HEK293T (cell line): ENCODE data around the gene GYG2.
"Not testable (repeated sequence)": the region's sequence is repeated elsewhere in the genome, so short reads cannot be mapped to it uniquely, and the experiment has no call there.

Experiments
- CTCF ChIA-PET: fragments of 350-600 bp; formaldehyde crosslinking; extraction: SDS; loops from one replicate; lab custom pipeline; 2021; ENCODE audit warnings: antibody characterized with exemption, inconsistent platforms; lab: Yijun Ruan, JAX
- POLR2A ChIA-PET: fragments of 350-600 bp; formaldehyde crosslinking; extraction: SDS; loops from one replicate; lab custom pipeline; 2020; ENCODE audit warnings: antibody characterized with exemption, inconsistent platforms; lab: Yijun Ruan, JAX
- DNase-seq: peaks from one replicate; pipeline ENCODE4 v3.0.0; 2012; ENCODE audit warnings: mixed read lengths; ENCODE audit errors: extremely low spot score
- ARNT ChIP-seq: fragments of 450-650 bp; IDR thresholded peaks from 2 replicates; pipeline ENCODE4 v1.6.1; 2017; ENCODE audit warnings: mild to moderate bottlenecking
- BHLHE40 ChIP-seq: fragments of 450-650 bp; IDR thresholded peaks from 2 replicates; pipeline ENCODE4 v1.6.1; 2016; ENCODE audit warnings: mild to moderate bottlenecking, moderate library complexity, borderline replicate concordance
- CTBP1 ChIP-seq: fragments of 450-650 bp; IDR thresholded peaks from 2 replicates; pipeline ENCODE4 v1.6.1; 2016; ENCODE audit warnings: borderline replicate concordance
- ELF4 ChIP-seq: fragments of 450-650 bp; IDR thresholded peaks from 2 replicates; pipeline ENCODE4 v1.6.1; 2017; ENCODE audit warnings: antibody characterized with exemption
- FOXA1 ChIP-seq: fragments of 450-650 bp; IDR thresholded peaks from 2 replicates; pipeline ENCODE4 v1.6.1; 2016; ENCODE audit warnings: mild to moderate bottlenecking
- FOXK2 ChIP-seq: fragments of 450-650 bp; IDR thresholded peaks from 2 replicates; pipeline ENCODE4 v1.6.1; 2016; ENCODE audit warnings: mild to moderate bottlenecking
- FOXM1 ChIP-seq: fragments of 450-650 bp; IDR thresholded peaks from 2 replicates; pipeline ENCODE4 v1.6.1; 2017; ENCODE audit warnings: mild to moderate bottlenecking, borderline replicate concordance
- HDGF ChIP-seq: fragments of 450-650 bp; IDR thresholded peaks from 2 replicates; pipeline ENCODE4 v1.6.1; 2017; ENCODE audit warnings: antibody characterized with exemption, borderline replicate concordance
- L3MBTL2 ChIP-seq: fragments of 450-650 bp; conservative IDR thresholded peaks from 2 replicates; pipeline ENCODE4 v1.6.1; 2016; ENCODE audit warnings: mild to moderate bottlenecking
- LEF1 ChIP-seq: fragments of 450-650 bp; IDR thresholded peaks from 2 replicates; pipeline ENCODE4 v1.6.1; 2017; ENCODE audit warnings: mild to moderate bottlenecking, borderline replicate concordance
- NFRKB ChIP-seq: fragments of 450-650 bp; IDR thresholded peaks from 2 replicates; pipeline ENCODE4 v1.6.1; 2016; ENCODE audit warnings: mild to moderate bottlenecking, moderate library complexity
- PKNOX1 ChIP-seq: fragments of 450-650 bp; IDR thresholded peaks from 2 replicates; pipeline ENCODE4 v1.6.1; 2016
- SP1 ChIP-seq: fragments of 450-650 bp; IDR thresholded peaks from 2 replicates; pipeline ENCODE4 v1.6.1; 2017
- SUZ12 ChIP-seq: fragments of 450-650 bp; IDR thresholded peaks from 2 replicates; pipeline ENCODE4 v1.6.1; 2016; ENCODE audit warnings: mild to moderate bottlenecking
- TARDBP ChIP-seq: fragments of 450-650 bp; IDR thresholded peaks from 2 replicates; pipeline ENCODE4 v1.6.1; 2016
- ZNF384 ChIP-seq: fragments of 450-650 bp; IDR thresholded peaks from 2 replicates; pipeline ENCODE4 v1.6.1; 2016

GYG2 gene

GRCh38 chrX:2788980-2789379, 39.8 kb upstream of the GYG2 start:
- no peak for TF ChIP-seq LEF1
- TF ChIP-seq FOXM1 = no peak
- TF ChIP-seq SUZ12 = no peak
- no peak for TF ChIP-seq CTBP1
- no peak for TF ChIP-seq FOXK2
- no peak for TF ChIP-seq PKNOX1
- no peak for TF ChIP-seq HDGF
- TF ChIP-seq ELF4 = no peak
- TF ChIP-seq ZNF384 = no peak
- TF ChIP-seq ARNT = no peak
- no peak for TF ChIP-seq BHLHE40
- TF ChIP-seq TARDBP = no peak
- TF ChIP-seq NFRKB = no peak
- TF ChIP-seq L3MBTL2 = no peak
- TF ChIP-seq FOXA1 = no peak
- TF ChIP-seq SP1 = no peak
- no peak for DNase-seq
- CTCF ChIA-PET = no interaction called here
- POLR2A ChIA-PET = no interaction called here

- ChIA-PET POLR2A (no interaction called here), CTCF (no interaction called here)
- TF ChIP-seq SUZ12 (no peak), HDGF (no peak)
- DNase-seq = no peak
Observed at GRCh38 chrX:2789569-2789968, 39.2 kb upstream of the GYG2 start.

GRCh38 chrX:2793752-2794151, 35.0 kb upstream of the GYG2 start:
- TF ChIP-seq HDGF (no peak), FOXA1 (no peak), FOXK2 (no peak), BHLHE40 (no peak), CTBP1 (no peak), SUZ12 (no peak), PKNOX1 (no peak), ARNT (no peak), FOXM1 (no peak), ZNF384 (no peak), L3MBTL2 (no peak), LEF1 (no peak), TARDBP (no peak), SP1 (no peak), ELF4 (no peak), NFRKB (no peak)
- no peak for DNase-seq
- CTCF ChIA-PET = no interaction called here
- POLR2A ChIA-PET = no interaction called here

GRCh38 chrX:2794336-2794735, 34.4 kb upstream of the GYG2 start:
- ChIA-PET CTCF (no interaction called here), POLR2A (no interaction called here)
- DNase-seq = no peak
- TF ChIP-seq TARDBP (no peak), L3MBTL2 (no peak), FOXK2 (no peak), LEF1 (no peak), NFRKB (no peak), ARNT (no peak), FOXA1 (no peak), SUZ12 (no peak), CTBP1 (no peak), HDGF (no peak), ELF4 (no peak), BHLHE40 (no peak), PKNOX1 (no peak), ZNF384 (no peak), FOXM1 (no peak), SP1 (no peak)

- DNase-seq, POLR2A ChIA-PET: not testable (repeated sequence)
- CTCF ChIA-PET = interaction anchor here (1.4 kb wide), 1 partner anchor 22 kb away, joined by 4 read pairs; no protein-coding TSS in a partner anchor
Observed at GRCh38 chrX:2796808-2797207, 31.9 kb upstream of the GYG2 start.

GRCh38 chrX:2799369-2799768, 29.4 kb upstream of the GYG2 start:
- no peak for DNase-seq
- ChIA-PET CTCF (no interaction called here), POLR2A (no interaction called here)
- no peak for TF ChIP-seq SUZ12
- TF ChIP-seq FOXK2 = no peak
- TF ChIP-seq ZNF384 = no peak
- no peak for TF ChIP-seq HDGF
- TF ChIP-seq PKNOX1 = no peak
- TF ChIP-seq L3MBTL2 = no peak
- TF ChIP-seq ARNT = no peak
- TF ChIP-seq FOXA1 = no peak
- TF ChIP-seq ELF4 = no peak
- no peak for TF ChIP-seq FOXM1
- TF ChIP-seq BHLHE40 = no peak
- no peak for TF ChIP-seq LEF1
- TF ChIP-seq NFRKB = no peak
- TF ChIP-seq SP1 = no peak

- DNase-seq, POLR2A ChIA-PET: not testable (repeated sequence)
- CTCF ChIA-PET = interaction anchor here (0.6 to 2.3 kb wide), 2 partner anchors 13 to 19 kb away, joined by 3 to 5 read pairs; no protein-coding TSS in a partner anchor
Observed at GRCh38 chrX:2799980-2800379, 28.8 kb upstream of the GYG2 start.
